GM12878 (cell line): ENCODE measurements around the gene SERINC5. TPM values are rescaled to one million over a fixed set of nuclear protein-coding genes. Genes with fewer than 3 reads are reported as not detected.
"Not testable (repeated sequence)": the region's sequence is repeated elsewhere in the genome, so short reads cannot be mapped to it uniquely, and the experiment has no call there.

Source experiments
- ATAC-seq: fragments of 200-7000 bp; cut with Tn5 transposase; 3 replicates; pipeline ENCODE4 v1.9.1; 2020; ENCODE audit warnings: mild to moderate bottlenecking, moderate library complexity
- BruUV-seq: library from RNA; stranded (reverse); fragments of 400-500 nt; replicated peaks from 2 replicates; lab custom pipeline; 2021; lab: Mats Ljungman, UMichigan
- CTCF ChIA-PET: fragments of 300-600 bp; sonication (Branson Sonifier 250); formaldehyde crosslinking; extraction: SDS; loops from one replicate; lab custom pipeline; 2021; ENCODE audit warnings: inconsistent platforms; lab: Yijun Ruan, JAX
- POLR2A ChIA-PET: fragments of 350-600 bp; formaldehyde crosslinking; extraction: SDS; loops from one replicate; lab custom pipeline; 2021; ENCODE audit warnings: inconsistent platforms; lab: Charles Lee
- RAD21 ChIA-PET: fragments of 300-600 bp; sonication (Branson Sonifier 250); formaldehyde crosslinking; loops from one replicate; lab custom pipeline; 2023; ENCODE audit warnings: antibody characterized with exemption; ENCODE audit not compliant: unreplicated experiment; lab: Charles Lee
- SMC1A ChIA-PET: fragments of 300-600 bp; sonication (Branson Sonifier 250); formaldehyde crosslinking; loops from one replicate; lab custom pipeline; 2023; ENCODE audit not compliant: unreplicated experiment, uncharacterized antibody; lab: Charles Lee
- DNase-seq: peaks from one replicate; pipeline ENCODE4 v3.0.0-alpha.2; 2011; ENCODE audit warnings: low read depth, low spot score
- FAIRE-seq: peaks from 3 replicates; lab custom pipeline; 2011; peaks lifted over from hg19 to GRCh38; lab: Jason Lieb, UNC
- H2AFZ ChIP-seq: 2 replicates; pipeline ENCODE4 v1.6.0; 2011; ENCODE audit warnings: low read depth, low read length, control low read depth; ENCODE audit not compliant: control insufficient read depth
- H3K27ac ChIP-seq: 2 replicates; pipeline ENCODE4 v1.5.1; 2011; ENCODE audit warnings: control low read depth; ENCODE audit not compliant: control insufficient read depth, insufficient read depth
- H3K27me3 ChIP-seq, 2 experiments: replicated peaks in 1 of 2; 2 replicates each; pipeline versions ENCODE4 v1.6.0 to v1.6.1; 2011; ENCODE audit warnings: low read length in 1 of 2; ENCODE audit not compliant: control insufficient read depth in 2 of 2, insufficient read depth in 2 of 2
- H3K36me3 ChIP-seq, 2 experiments: 2 replicates each; pipeline ENCODE4 v1.5.1; 2011; ENCODE audit warnings: low read length in 1 of 2; ENCODE audit not compliant: control insufficient read depth in 2 of 2, insufficient read depth in 2 of 2
- H3K4me1 ChIP-seq: 2 replicates; pipeline ENCODE4 v1.6.1; 2011; ENCODE audit warnings: mild to moderate bottlenecking, low read length, moderate library complexity, mixed read lengths; ENCODE audit not compliant: control insufficient read depth, insufficient read depth
- H3K4me2 ChIP-seq: 2 replicates; pipeline ENCODE4 v1.6.0; 2011; ENCODE audit warnings: control low read depth; ENCODE audit not compliant: control insufficient read depth, insufficient read depth
- H3K4me3 ChIP-seq: fragments of 200-600 bp; sonication (generic); 2 replicates; pipeline ENCODE4 v1.5.1; 2016
- H3K79me2 ChIP-seq: 2 replicates; pipeline ENCODE4 v1.6.0; 2011; ENCODE audit warnings: low read length; ENCODE audit not compliant: control insufficient read depth, insufficient read depth
- H3K9ac ChIP-seq: 2 replicates; pipeline ENCODE4 v1.8.0; 2011; ENCODE audit warnings: low read length, control low read depth, mixed read lengths; ENCODE audit not compliant: control insufficient read depth, insufficient read depth
- H3K9me3 ChIP-seq: replicated peaks from 3 replicates; pipeline ENCODE4 v1.5.1; 2011; ENCODE audit warnings: mild to moderate bottlenecking, low read length; ENCODE audit not compliant: control insufficient read depth, insufficient read depth
- H4K20me1 ChIP-seq: 2 replicates; pipeline ENCODE4 v1.6.0; 2011; ENCODE audit not compliant: control insufficient read depth, insufficient read depth
- SMARCA5 ChIP-seq: fragments of 450-650 bp; IDR thresholded peaks from 2 replicates; pipeline ENCODE4 v1.6.1; 2017; ENCODE audit warnings: mild to moderate bottlenecking
- WGBS: methylation state at CpG from one replicate; pipeline ENCODE4 v1.1.6; 2016; ENCODE audit warnings: low lambda C conversion rate; ENCODE audit not compliant: insufficient replicate concordance, insufficient coverage; ENCODE audit errors: missing lambda C conversion rate; 5-methylcytosine and 5-hydroxymethylcytosine counted together
- in situ Hi-C: fragments of 300-500 bp; cut with MboI; formaldehyde crosslinking; loops from 9 replicates; pipeline ENCODE4 v1.14.3; 2018; ENCODE audit warnings: mixed read lengths
- intact Hi-C: fragments of 100-400 bp; cut with micrococcal nuclease; formaldehyde crosslinking; loops from one replicate; pipeline ENCODE4 v1.14.2; 2022; ENCODE audit not compliant: unreplicated experiment
- polyA plus RNA-seq, 11 experiments: library from polyadenylated mRNA; depleted of rRNA in 4 of 11; unstranded in 6 of 11; stranded (reverse) in 5 of 11; fragments of >200 nt; fragmentation: Nextera tagmentation in 4 of 11; fragmentation: Illumina TruSeq in 1 of 11; extraction: Ambion mirVana in 4 of 11; extraction: Trizol in 1 of 11; gene quantifications; 1 replicate in 1 of 11; 2 replicates in 10 of 11; pipeline versions ENCODE4 v1.2.1 to v1.2.3, GENCODE V29; 2011 to 2016; ENCODE audit warnings: inconsistent platforms in 2 of 11, missing spikeins in 2 of 11, low read depth in 1 of 11
- total RNA-seq, 4 experiments: library from RNA; depleted of rRNA in 3 of 4; stranded (reverse); fragments of >200 nt in 3 of 4; fragmentation: Illumina TruSeq in 1 of 4; extraction: Trizol in 1 of 4; gene quantifications; 2 replicates each; pipeline versions ENCODE4 v1.2.1 to v1.2.3, GENCODE V29; 2013 to 2021

SERINC5 gene
- total and polyA plus RNA-seq, 10 of the 15 experiments (the other 5 are each of a cell fraction or from before 2014, with no cell fraction given): 0.66 to 7.0 (median 2.8) TPM

DNA sequence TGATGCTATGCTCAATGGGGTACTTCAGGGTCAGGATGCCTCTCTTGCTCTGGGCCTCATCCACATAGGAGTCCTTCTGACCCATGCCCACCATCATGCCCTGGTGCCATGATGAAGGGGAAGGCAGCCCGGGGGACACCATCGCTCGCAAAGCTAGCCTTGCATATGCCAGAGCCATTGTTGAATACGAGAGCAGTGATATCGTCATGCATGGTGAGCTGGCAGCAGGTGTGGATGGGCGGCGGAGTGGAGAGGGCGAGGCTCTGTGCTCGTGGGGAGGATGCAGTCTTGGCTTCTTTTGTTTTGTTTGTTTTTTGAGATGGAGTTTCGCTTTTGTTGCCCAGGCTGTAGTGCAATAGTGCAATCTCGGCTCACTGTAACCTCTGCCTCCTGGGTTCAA lies 46.8 kb upstream of the SERINC5 start (continued):
- no peak for TF ChIP-seq SMARCA5

DNA sequence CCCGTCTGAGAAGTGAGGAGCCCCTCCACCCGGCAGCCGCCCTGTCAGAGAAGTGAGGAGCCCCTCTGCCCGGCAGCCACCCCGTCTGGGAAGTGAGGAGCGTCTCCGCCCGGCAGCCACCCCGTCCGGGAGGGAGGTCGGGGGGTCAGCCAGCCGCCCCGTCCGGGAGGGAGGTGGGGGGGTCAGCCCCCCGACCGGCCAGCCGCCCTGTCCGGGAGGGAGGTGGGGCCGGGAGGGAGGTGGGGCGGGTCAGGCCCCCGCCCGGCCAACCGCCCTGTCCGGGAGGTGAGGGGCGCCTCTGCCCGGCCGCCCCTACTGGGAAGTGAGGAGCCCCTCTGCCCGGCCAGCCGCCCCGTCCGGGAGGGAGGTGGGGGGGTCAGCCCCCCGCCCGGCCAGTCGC lies 45.5 kb upstream of the SERINC5 start:
- H4K20me1 ChIP-seq, H3K9me3 ChIP-seq, H3K4me3 ChIP-seq, RAD21 ChIA-PET, H2AFZ ChIP-seq, H3K9ac ChIP-seq, ATAC-seq, BruUV-seq, DNase-seq, in situ Hi-C loops, H3K27ac ChIP-seq, SMC1A ChIA-PET, intact Hi-C loops, POLR2A ChIA-PET, H3K4me2 ChIP-seq, H3K79me2 ChIP-seq, H3K4me1 ChIP-seq, H3K27me3 ChIP-seq, H3K36me3 ChIP-seq, FAIRE-seq, CTCF ChIA-PET: not testable (repeated sequence)
- 91% methylated on average over 12 of the region's 34 CpGs for WGBS

DNA sequence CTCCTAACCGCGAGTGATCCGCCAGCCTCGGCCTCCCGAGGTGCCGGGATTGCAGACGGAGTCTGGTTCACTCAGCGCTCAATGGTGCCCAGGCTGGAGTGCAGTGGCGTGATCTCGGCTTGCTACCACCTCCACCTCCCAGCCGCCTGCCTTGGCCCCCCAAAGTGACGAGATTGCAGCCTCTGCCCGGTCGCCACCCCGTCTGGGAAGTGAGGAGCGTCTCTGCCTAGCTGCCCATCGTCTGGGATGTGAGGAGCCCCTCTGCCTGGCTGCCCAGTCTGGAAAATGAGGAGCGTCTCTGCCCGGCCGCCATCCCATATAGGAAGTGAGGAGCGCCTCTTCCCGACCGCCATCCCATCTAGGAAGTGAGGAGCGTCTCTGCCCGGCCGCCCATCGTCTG lies 44.9 kb upstream of the SERINC5 start:
- H3K4me2 ChIP-seq, H2AFZ ChIP-seq, RAD21 ChIA-PET, H3K27me3 ChIP-seq, H3K9ac ChIP-seq, CTCF ChIA-PET, H3K79me2 ChIP-seq, SMC1A ChIA-PET, DNase-seq, POLR2A ChIA-PET, H3K4me1 ChIP-seq, BruUV-seq, in situ Hi-C loops, H4K20me1 ChIP-seq, intact Hi-C loops, H3K36me3 ChIP-seq, H3K9me3 ChIP-seq, H3K4me3 ChIP-seq, H3K27ac ChIP-seq, FAIRE-seq, ATAC-seq: not testable (repeated sequence)
- 80% methylated on average over 16 of the region's 27 CpGs for WGBS
